Cardiac atrium fibroblast (primary cell): ENCODE measurements around the gene VCPKMT. TPM values are rescaled to one million over a fixed set of nuclear protein-coding genes. Genes with fewer than 3 reads are reported as not detected.

Experiments used
- total RNA-seq: library from RNA; depleted of rRNA; stranded (reverse); fragments of >200 nt; gene quantifications from 2 replicates; pipeline ENCODE4 v1.2.3, GENCODE V29; 2015

VCPKMT gene
- total RNA-seq, result 3.2 and 6.3 TPM in 2 replicates

GRCh38 chr14:50116181-50116956 lies at the start of gene VCPKMT:
Gene VCPKMT, minus strand, starts transcription at chr14:50116572. Its CDS starts 20 bp downstream, at chr14:50116552.

Other genes with a start within 250 kb of the VCPKMT start
- gene ARF6, start 223.5 kb downstream of the VCPKMT start, total RNA-seq, result 49.4 and 59.2 TPM in 2 replicates
- 14.1 and 16.8 TPM in 2 replicates for gene SOS2, start 115.0 kb upstream of the VCPKMT start, total RNA-seq
- 1.9 and 2.2 TPM in 2 replicates for gene L2HGDH, start 195.7 kb upstream of the VCPKMT start, total RNA-seq
- 3.8 and 10.0 TPM in 2 replicates for gene DMAC2L, start 195.8 kb upstream of the VCPKMT start, total RNA-seq